ENCODE data around the gene GPR45.
"Not testable (repeated sequence)": the region's sequence is repeated elsewhere in the genome, so short reads cannot be mapped to it uniquely, and the experiment has no call there.

The GPR45 gene, protein sequence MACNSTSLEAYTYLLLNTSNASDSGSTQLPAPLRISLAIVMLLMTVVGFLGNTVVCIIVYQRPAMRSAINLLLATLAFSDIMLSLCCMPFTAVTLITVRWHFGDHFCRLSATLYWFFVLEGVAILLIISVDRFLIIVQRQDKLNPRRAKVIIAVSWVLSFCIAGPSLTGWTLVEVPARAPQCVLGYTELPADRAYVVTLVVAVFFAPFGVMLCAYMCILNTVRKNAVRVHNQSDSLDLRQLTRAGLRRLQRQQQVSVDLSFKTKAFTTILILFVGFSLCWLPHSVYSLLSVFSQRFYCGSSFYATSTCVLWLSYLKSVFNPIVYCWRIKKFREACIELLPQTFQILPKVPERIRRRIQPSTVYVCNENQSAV

DNA sequence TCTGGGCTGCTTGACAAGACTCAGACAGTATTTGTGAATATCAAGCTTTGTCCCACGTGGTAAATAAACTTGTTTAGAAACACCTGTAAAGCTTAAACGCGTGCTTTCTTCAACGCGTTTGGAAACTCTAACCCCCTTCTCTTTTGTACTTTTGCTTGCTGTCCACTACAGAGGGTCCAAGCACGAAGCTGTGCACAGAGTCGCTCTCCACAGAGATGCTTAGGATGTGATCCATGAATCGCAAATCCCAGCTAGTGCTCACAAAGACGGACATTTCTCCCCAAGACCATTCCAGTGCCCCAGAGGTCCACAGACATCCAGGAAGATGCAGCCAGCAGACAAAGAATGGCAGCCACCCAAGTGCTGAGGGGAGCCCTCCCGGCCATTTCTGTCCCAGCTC lies at the start of gene GPR45:
Gene GPR45 (plus strand): TSS at position 301 of the 400 bp plus-strand sequence. CDS start 116 bp downstream, outside the sequence.
- no peak for DNase-seq

DNA sequence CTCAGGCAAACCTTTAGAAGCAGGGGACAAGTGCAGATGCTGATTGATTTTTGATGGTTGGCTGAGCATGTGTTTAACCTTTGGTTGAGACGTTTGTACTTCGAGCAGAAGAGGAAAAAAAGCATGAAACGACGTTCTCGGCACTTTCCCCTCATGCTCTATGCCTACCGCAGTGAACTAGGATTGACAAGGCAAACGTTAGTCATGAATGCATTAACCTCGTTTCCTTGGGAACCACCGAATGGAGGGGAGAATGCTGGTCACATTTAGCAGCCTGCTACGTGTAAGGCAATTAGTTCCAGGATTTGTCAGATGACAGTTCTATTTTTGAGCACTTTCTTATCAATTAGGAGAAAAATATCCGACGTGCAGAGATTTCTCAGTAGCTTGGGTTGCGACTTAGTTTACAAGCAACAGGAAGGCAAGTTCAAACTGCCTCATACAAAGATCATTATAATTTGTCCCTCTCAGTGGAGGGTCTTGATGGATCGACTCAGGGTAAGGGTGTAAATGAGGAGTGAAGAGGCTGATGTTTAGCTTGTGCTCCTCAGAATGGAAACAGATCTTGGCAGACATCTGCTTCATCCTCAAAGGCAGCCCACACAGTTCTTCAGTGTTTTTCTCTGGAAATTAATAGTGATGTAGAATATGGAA lies 47.4 kb upstream of the GPR45 start:
- DNase-seq, result peak in 16 of 56 donors; percentile 8 to 47 (median 22)

DNA sequence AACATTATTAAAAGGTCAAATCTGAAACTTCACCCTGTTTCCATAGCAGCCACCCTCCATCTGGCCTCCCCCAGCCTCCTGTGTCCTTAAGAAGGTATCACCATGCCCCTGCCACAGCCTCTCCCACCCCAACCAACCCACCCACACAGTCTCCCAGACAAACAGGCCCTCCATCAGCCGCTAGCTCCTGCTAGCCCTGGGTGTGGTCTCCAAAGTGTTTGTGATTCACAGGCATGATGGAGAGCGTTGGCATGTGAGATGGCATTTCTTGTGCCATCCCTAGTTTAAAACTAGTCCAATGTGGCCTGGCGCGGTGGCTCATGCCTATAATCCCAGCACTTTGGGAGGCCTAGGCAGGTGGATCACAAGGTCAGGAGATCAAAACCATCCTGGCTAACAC lies 44.9 kb upstream of the GPR45 start:
- no peak for DNase-seq

DNA sequence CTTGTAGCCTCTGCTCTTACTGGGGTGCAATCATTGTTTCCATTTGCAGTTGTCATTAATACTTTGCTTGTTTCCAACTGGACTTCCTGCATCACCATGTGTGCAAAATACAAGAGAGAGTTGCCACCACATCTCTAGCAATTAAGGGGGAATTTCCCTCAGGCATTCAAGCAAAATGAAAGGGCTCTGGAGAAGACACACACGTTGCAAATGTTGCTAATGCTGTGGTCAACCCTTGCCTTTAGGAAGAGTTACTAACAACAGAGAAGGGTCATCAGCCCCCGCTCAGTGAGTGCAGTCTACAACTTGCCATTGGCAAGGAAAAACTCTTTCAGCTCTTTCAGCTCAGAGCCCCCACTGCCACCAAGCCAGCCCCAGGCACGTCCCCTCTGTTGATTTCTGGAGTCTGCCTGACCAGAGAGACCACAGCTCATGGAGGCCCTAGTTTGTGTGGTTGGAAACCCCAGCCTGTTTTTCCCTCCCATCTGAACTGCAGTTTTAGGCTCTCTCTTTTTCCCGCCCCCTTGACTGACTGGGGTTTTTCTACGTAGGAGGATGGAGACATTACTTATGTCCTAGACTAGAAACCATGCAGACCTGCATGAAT lies 25.9 kb upstream of the GPR45 start:
- DNase-seq, result no peak

DNA sequence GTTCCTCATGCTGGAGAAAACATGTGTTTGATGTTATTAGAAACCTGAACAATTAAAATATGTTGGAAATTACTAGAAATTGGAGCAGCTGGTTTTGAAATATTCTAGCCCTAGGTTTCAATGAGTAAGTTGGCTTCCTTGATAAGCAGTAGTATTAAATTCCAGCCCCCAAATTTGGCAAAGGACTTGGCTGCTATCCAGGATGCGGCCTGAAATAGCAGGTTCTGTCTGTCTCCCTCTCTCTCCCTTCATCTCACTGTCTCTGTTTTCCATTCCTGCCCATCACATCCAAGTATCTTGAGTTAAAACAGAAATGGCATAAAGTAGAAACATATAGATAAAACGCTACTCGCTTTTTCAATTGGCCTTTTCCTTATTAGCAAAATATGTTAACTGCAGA lies 20.9 kb upstream of the GPR45 start:
- DNase-seq, result no peak

DNA sequence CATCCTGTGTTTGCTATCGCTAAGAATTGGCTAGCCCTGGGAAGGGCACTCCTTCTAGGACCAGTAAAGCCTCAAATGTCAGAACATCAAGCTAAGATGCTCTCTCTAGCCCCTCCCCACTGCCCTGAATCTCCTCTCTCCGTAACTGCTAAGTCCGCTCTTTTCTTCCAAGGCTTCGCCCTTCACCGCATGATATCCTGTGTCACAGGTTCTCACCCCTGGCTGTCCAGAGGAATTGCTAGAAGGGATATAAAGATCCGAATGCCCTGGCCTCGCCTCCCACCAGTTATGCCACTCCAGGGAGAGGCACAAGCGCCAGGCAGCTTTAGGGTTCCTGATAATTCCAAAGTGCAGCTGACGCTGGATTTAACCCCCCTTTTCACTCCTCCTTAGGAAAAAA lies 17.1 kb upstream of the GPR45 start:
- DNase-seq, result no peak

DNA sequence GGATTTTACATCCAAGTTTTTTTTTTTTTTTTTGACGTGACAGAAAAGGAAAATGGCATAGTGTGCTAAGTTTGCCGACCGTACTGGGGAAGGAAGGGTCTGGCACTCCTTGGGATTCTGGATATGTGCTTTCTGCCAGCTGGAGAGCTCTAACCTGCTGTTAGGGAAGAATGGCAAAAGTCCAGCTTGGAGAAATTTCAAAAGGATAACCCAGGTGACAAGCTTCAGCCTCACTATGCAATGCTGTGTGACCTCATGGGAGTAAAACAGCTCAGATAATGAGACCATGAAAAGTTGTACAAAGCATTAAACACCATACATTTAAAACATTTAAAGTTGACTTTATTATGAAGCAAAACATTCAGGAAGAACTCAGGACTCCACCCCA lies 10.3 kb upstream of the GPR45 start:
- no peak for DNase-seq

DNA sequence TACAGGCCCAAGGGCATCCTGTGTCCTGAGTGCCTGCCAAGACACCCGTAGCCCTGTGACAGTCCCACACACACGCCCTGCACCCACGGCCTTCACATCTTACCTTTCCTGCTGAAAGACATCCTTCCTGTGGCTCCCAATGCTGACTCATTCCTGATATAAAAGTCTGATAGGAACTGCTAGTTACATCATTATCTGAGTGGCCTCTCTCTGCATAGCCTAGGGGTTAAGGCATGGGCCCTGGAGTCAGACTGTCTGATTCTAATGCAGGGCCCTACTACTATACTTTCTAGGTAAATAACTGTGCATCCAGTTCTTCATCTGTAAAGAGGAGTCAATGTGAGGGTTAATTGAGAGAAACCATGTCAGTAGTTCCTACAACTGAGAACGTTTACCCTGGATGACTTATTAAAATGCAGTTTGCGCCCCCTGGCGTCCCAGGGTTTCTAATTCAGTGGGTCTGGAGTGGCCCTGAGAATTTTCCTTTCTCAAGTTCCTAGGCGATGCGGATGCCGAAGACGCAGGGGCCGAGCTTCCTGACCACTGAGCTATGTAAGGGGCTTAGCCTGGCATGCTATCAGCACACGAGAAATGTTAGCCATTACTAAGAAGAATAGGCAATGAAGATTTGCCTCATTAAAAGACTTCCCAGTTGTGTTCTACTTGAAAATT lies 6.0 kb upstream of the GPR45 start:
- peak in 47 of 56 donors; percentile 3 to 89 (median 46) for DNase-seq

DNA sequence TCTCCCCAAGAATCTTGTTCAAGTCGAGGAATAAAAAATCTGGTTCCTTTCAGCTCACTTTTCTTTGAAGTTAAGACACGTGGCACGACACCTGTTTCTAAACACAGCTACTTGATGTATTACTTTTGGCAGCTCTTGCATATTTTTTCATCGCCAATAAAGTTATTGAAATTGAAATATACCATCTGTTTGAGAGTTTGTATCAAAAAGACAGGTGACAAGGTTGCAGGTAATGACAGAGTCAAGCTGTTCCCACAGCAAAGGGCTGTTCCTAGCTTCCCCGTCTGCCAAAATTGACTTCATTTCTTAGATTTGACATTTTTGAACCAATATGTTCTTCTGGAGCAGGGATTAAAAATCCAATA lies 5.5 kb upstream of the GPR45 start:
- no peak for DNase-seq

DNA sequence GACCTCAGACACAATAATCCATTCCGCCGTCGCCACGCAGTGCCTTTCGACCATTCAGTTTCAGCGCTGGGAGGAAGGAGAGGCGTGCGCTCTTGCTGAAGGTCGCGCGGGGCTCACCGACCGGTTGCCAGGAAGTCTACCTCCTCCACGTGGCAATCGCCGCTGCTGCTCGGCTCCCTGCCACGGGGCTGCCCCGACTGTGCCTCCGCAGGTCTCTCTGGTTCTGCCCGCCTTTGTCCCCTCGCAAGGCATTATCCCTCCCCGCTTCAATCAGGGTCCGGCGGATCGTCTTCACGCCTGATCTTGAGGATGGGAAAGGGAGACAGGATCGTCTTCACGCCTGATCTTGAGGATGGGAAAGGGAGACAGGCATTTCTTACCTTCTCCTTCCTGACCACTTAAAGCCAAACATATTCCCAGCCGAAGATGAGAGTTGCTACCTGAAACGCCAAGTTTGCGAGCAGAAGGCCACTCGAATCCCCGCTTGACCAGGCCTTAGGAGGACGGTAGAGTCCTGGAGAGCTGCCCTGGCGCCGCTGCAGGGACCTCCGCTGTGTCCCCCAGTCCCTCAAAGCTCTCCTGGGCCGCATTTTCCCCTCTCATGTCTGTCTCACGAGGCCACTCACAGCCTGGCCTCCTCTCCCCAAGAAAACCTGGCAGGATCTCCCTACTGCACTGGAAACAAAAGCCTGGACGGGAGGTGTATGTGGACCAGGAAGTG lies 4.3 kb upstream of the GPR45 start:
- DNase-seq, result no peak

DNA sequence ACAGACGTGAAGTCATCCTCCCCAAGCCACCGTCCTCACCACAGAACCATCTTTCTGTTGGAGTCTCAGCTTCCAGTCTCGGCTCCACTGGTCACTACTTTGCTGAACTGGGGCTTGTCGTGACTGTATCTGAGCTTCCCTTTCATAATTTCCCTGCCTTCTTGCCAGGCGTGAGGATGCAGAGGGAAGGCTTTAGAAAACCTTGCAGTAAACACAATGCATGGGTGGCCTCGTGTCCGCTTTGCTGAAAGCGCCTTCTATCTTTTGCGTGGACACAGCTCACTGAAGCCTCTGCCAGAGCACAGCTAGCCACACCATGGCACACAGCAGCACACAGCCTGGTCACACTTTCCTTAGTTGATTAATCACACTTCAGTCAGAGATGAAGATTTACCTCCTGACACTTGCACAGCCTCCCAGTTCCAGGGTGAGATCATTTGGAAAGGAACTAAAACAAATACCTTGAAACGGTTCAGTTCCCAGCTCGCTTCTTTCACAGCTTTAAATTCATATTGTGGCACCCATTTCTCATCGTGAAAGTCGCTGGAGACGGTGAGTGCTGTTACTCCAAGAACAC lies 2.8 kb upstream of the GPR45 start:
- no peak for DNase-seq

DNA sequence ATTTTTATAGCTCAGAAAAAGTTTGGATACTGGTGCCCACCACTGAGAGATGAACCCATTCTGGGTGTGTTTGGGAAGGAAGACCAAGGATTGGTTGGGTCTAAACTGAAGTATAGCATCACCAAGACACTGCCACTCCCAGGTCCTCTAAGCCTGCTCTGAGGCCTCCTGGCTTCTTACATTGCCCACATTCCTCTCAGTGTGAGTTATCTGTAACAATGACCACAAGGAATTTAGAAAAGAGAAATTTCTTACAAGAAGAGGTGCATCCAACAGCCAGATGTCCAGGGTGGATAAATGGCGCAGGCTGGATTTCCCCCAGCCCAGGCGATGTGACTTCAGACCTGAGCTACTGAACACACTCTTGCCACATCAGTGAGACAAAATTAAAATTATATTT lies 1.6 kb upstream of the GPR45 start:
- DNase-seq, result no peak

DNA sequence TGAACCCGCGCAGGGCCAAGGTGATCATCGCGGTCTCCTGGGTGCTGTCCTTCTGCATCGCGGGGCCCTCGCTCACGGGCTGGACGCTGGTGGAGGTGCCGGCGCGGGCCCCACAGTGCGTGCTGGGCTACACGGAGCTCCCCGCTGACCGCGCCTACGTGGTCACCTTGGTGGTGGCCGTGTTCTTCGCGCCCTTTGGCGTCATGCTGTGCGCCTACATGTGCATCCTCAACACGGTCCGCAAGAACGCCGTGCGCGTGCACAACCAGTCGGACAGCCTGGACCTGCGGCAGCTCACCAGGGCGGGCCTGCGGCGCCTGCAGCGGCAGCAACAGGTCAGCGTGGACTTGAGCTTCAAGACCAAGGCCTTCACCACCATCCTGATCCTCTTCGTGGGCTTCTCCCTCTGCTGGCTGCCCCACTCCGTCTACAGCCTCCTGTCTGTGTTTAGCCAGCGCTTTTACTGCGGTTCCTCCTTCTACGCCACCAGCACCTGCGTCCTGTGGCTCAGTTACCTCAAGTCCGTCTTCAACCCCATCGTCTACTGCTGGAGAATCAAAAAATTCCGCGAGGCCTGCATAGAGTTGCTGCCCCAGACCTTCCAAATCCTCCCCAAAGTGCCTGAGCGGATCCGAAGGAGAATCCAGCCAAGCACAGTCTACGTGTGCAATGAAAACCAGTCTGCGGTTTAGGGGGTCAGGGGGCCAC lies 897 bp downstream of the GPR45 start:
- no peak for DNase-seq

DNA sequence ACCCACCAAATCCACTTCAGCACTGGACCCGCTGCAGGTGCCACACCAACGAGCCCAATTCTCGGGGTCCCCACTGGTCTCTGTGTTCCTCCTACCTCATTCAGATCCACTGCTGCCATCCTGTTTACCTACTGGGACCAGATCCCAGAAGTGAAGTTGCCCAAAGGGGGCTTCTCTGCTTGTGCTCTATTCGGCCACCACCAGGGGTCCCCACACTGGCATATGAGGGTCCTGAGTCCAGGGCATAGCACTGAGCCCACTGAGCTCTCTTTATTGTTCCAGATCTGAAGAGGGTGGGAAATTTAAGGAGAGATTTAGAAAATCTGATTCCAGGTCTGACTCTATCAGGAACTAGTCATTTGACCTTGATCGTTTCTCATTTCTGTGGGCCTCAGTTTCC lies 2.4 kb downstream of the GPR45 start:
- no peak for DNase-seq

DNA sequence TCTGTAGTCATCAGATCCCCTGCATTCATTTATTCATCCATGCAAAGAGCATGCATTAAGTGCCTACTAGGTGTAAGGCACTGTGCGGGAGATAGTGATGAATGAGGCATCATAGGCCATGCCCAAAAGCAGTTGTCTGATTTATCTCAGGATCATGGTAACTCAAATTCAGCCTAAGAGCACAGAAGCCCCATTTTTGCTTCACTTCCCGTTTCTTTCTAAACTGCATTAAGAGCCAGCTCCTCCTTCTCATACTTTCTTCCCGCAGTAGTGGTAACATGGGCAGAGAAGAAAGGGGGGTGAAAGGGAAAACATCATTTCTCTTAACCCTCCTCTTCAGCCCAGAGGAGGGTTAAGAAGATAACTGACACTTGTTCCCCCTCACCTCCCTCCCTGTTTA lies 2.9 kb downstream of the GPR45 start:
- DNase-seq, result no peak

DNA sequence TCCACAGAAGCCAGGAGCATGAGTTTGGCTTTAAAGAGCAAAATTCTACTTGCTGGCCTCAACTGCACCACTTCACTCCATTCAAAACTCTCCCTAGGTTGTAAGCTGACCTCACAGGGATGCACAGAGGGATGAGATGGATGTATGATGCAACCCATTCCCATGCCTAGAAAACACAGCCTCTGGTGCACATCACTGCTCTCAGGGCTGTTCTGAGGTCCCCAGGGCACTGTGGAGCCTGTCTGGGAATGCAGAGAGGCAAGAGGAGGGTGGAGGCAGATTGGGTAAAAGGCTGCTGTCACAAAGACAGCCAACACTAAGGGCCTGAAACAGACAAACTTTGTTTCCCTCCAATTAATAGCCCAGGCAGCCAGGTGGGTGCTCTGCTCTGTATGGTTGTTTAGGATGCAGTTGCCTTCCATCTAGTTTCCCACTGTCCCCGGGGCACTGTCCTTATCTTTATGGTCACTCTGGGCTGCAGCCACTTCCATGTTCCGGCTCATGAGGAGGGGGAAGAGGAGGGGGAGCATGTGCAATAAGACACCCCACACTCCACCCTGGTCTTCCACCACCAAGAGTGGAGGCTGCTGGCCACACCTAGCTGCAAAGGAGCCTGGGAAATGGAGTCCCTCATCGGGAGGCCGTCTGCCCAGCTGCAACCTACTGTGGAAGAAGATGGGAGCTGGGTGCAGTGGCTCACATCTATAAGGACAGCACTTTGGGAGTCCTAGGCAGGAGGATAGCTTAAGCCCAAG lies 7.0 kb downstream of the GPR45 start:
- DNase-seq, result no peak

DNA sequence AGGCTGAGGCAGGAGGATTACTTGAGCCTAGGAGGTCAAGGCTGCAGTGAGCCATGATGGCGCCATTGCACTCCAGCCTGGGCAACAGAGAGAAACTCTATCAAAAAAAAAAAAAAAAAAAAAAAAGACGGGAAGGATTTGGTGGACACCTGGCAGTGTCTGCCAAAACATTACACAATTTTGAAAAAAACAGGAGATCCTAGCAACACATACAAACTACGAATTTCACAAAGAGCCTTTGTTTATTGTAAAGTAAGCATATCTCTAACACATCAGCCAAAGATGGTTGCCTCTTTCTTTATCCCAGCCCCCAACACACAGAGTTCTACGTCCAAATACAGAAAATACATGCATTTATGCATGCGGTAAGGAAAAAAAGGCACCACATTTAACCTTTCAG lies 7.6 kb downstream of the GPR45 start:
- DNase-seq, result no peak

DNA sequence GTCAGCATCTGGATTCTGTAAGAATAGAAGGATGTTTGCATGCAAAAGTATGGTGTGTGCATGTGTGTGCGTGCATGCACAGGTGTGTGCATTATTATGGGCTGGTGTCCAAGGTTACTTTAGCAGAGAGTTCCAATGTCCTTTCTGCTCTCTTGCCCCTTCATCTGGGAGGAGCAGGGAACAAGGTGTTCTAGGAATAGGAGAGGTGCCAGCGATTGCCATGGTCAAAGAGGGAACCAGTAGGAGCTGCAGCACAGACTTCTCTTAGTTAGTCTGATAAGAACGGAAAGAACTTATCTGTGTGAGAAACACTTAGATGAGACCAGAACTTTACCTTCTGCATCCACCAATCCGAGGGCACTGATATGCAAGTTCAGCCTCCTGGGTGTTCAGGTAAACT lies 8.3 kb downstream of the GPR45 start:
- DNase-seq, result no peak

DNA sequence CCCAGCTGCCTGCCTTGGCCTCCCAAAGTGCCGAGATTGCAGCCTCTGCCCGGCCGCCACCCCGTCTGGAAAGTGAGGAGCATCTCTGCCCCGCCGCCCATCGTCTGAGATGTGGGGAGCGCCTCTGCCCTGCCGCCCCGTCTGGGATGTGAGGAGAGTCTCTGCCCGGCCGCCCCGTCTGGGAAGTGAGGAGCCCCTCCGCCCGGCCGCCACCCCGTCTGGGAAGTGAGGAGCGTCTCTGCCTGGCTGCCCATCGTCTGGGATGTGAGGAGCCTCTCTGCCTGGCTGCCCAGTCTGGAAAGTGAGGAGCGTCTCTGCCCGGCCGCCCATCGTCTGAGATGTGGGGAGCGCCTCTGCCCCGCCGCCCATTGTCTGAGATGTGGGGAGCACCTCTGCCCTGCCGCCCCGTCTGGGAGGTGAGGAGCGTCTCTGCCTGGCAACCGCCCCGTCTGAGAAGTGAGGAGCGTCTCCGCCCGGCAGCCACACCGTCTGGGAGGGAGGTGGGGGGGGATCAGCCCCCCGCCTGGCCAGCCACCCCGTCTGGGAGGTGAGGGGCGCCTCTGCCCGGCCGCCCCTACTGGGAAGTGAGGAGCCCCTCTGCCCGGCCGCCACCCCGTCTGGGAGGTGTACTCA lies 9.6 kb downstream of the GPR45 start:
- not testable (repeated sequence) for DNase-seq
